Epithelial cell of esophagus (primary cell): ENCODE measurements around the gene SRXN1.

Experiments
- DNase-seq: peaks from one replicate; pipeline ENCODE4 v3.0.0; 2010; ENCODE audit warnings: low read depth
- H3K4me3 ChIP-seq: 2 replicates; pipeline ENCODE4 v1.5.1; 2011; ENCODE audit warnings: mild to moderate bottlenecking, low read length, control low read depth
- TF ChIP-seq, protein P1 (sequence below): IDR thresholded peaks from 2 replicates; pipeline ENCODE4 v1.5.1; 2011; ENCODE audit warnings: low read depth, mild to moderate bottlenecking, low read length, control low read depth, inconsistent platforms; ENCODE audit not compliant: insufficient read depth; ENCODE audit errors: missing control alignments

The SRXN1 gene

GRCh38 chr20:623021-623420, 30.0 kb downstream of the SRXN1 start:
- H3K4me3 ChIP-seq, result no peak overlapping the region
- TF ChIP-seq, protein P1, sequence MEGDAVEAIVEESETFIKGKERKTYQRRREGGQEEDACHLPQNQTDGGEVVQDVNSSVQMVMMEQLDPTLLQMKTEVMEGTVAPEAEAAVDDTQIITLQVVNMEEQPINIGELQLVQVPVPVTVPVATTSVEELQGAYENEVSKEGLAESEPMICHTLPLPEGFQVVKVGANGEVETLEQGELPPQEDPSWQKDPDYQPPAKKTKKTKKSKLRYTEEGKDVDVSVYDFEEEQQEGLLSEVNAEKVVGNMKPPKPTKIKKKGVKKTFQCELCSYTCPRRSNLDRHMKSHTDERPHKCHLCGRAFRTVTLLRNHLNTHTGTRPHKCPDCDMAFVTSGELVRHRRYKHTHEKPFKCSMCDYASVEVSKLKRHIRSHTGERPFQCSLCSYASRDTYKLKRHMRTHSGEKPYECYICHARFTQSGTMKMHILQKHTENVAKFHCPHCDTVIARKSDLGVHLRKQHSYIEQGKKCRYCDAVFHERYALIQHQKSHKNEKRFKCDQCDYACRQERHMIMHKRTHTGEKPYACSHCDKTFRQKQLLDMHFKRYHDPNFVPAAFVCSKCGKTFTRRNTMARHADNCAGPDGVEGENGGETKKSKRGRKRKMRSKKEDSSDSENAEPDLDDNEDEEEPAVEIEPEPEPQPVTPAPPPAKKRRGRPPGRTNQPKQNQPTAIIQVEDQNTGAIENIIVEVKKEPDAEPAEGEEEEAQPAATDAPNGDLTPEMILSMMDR, result no peak
- no peak for DNase-seq

DNA sequence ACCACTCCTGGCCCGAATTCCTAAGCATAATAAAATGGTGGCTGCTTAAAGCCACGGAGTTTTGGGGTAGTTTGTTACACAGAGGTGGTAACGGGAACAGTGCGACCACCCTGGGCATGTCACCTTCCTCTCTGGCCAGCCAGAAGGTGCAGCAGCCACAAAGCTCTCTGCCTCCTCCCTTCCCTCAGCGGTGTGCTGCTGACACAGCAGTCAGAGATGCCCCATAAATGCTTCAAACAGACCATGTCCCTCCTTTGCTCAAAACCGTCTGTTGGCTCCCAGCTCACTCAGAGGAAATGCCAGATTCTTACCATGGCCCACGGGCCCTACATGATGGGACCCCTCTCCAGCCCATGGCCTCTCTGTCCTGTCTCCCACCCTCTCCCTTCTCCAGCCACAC, 30.8 kb downstream of the SRXN1 start:
- no peak overlapping the region for H3K4me3 ChIP-seq
- DNase-seq, result no peak
- TF ChIP-seq, protein P1, result no peak

DNA sequence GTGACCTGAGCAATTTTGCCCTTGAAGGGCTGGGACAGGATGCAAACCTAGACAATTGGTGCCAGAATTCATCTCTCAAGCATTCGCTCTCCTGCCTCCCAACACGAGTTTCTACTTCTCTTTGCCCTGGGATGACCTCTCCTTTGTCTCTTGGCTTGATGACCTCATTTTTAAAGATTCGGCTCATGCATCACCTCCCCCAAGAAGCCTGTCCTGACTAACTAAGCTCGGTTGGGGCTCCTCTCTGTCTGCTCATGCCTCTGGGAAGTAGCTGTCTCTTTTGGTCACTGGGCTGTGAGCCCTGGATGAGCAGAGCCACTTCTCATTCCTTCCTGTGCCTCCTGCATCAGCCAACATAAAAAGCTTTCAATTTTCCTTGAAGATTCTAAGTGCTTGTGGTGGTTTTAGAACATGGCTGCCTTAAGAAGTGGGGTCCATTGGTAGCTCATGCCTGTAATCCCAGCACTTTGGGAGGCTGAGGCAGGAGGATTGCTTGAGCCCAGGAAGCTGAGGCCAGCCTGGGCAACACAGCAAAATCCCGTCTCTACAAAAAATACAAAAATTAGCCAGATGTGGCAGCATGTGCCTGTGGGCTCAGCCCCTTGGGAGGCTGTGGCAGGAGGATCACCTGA, 31.8 kb downstream of the SRXN1 start:
- TF ChIP-seq, protein P1, result no peak
- peak; percentile 47 for DNase-seq
- no peak overlapping the region for H3K4me3 ChIP-seq

GRCh38 chr20:620246-620645, 32.8 kb downstream of the SRXN1 start:
- TF ChIP-seq, protein P1, result no peak
- H3K4me3 ChIP-seq, result no peak overlapping the region
- DNase-seq, result no peak

DNA sequence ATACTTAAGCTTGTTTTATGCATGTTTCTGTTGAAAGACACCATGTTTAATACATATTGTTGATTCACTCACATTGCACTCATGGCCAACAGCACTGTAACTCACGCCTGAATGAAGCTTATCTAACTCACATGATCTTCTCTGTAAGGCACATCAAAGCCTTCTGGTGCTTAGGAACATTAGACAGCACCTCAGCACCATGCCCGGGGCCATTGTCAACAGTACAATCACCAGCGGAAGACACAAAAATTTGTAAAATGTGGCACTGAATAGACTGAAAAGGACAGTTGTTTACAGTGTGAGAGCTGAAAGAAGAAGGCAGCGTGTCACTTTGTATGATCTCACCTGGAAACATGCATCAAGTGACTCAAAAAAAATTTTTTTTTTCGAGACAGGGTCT, 34.0 kb downstream of the SRXN1 start:
- DNase-seq, result no peak
- TF ChIP-seq, protein P1, result no peak
- H3K4me3 ChIP-seq, result no peak overlapping the region

DNA sequence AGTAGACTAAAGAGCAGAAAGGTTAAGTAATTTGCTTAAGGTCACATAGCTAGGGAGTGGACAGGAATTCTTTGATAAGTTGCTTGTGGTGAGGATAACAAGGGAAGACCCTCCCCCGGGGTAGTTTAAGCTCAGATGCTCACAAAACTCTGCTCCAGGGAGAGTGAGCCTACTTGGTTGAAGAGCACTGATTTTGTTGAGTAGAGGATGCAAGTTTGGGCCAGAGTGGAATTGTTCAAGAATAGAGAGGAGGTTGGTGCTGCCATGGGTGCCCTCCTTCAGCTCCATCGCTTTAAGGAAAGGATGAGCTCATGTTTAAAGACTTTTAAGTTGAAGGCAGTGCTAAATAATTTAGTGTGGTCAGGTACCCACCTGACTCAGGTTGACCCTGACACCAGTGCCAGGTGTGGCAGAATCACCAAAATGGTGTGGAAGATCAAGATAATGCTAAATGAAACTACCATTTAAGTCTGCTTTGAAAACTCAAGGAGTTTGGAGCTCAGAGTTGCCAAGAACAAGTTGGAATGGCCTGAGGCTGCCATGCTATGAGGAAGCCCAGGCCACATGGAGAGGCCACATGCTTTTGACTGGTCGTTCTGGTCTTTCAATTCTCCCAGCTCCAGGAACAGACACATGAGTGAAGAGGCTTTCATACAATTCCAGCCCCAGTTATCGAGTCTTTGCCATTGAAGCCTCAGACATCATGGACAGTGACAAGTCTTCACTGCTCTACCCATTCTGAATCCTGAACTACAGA, 34.9 kb downstream of the SRXN1 start:
- DNase-seq, result no peak
- H3K4me3 ChIP-seq, result no peak overlapping the region
- TF ChIP-seq, protein P1, result no peak
